ENCODE results near the gene DAB2IP. TPM values are rescaled to one million over a fixed set of nuclear protein-coding genes. Genes with fewer than 3 reads are reported as not detected.

Gene DAB2IP
- total and polyA plus RNA-seq, 4 donors, result 2.3 to 13.1 (median 5.4) TPM

DNA sequence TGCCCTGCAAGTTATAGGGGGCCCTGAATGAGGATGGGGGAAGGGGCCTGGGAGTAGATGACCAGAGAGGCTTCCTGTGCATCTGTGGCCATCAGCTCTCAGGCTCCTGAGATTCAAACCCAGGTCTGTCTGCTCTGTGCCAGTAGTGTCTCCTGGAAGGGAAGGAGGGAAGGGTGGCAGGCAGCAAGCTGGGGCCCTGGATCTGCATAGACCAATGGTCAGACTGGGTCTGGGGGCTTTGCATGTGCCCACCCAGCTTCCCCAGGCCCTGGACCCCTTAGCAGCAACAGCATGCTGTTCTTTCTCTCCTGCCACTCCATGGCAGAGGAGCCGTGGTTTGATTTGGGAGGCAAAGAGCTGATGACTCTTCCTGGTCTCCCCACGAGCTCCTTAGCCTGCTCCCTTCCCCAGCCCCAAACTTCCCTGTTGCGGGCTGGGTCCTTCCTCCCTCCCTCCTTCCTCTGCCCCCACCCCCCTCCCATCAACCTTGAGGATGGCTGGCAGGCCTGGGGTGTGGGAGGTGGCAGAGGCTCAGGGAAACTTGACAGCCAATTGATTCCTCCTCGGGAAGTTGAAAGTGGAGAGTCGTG is 31.6 kb downstream of the DAB2IP start (continued):
- TF ChIP-seq ZBTB33 (IDR thresholded peaks at IDR 0.05) (no peak), SP1 (IDR thresholded peaks at IDR 0.05) (no peak)

GRCh38 chr9:121683652-121684051 is 32.2 kb downstream of the DAB2IP start:
- Histone ChIP-seq H3K36me3 (ENCODE audit: control insufficient read depth in 4 of 4, insufficient read depth in 3 of 4, low read depth in 1 of 4, low read length in 3 of 4) (peaks cover 0 to 5% (median 1%) of the 10 kb centered on the region in 4 donors), H3K27me3 (ENCODE audit: control insufficient read depth in 4 of 4, insufficient read depth in 4 of 4, low read length in 3 of 4) (no peaks in the 10 kb centered on the region), H3K27ac (ENCODE audit: low read depth in 1 of 2, low read length in 2 of 2) (no peak overlapping the region), H3K9ac (ENCODE audit: low read depth in 1 of 2, low read length in 2 of 2) (no peak overlapping the region), H3K9me3 (ENCODE audit: control insufficient read depth in 4 of 4, low read length in 3 of 4) (no peaks in the 10 kb centered on the region), H3K4me1 (ENCODE audit: control insufficient read depth in 4 of 4, insufficient read depth in 4 of 4, low read length in 3 of 4) (peaks cover 0 to 2% (median 0%) of the 10 kb centered on the region in 4 donors), H3K4me3 (ENCODE audit: low read depth in 1 of 3, low read length in 3 of 3) (no peak overlapping the region)
- no peak for DNase-seq (ENCODE audit: low spot score)
- TF ChIP-seq JUND (IDR thresholded peaks at IDR 0.05), result no peak
- no peak for TF ChIP-seq REST (IDR thresholded peaks at IDR 0.05)
- no peak for TF ChIP-seq RXRA (IDR thresholded peaks at IDR 0.05)
- 96% methylated on average over 1 of the region's 1 CpG for WGBS

DNA sequence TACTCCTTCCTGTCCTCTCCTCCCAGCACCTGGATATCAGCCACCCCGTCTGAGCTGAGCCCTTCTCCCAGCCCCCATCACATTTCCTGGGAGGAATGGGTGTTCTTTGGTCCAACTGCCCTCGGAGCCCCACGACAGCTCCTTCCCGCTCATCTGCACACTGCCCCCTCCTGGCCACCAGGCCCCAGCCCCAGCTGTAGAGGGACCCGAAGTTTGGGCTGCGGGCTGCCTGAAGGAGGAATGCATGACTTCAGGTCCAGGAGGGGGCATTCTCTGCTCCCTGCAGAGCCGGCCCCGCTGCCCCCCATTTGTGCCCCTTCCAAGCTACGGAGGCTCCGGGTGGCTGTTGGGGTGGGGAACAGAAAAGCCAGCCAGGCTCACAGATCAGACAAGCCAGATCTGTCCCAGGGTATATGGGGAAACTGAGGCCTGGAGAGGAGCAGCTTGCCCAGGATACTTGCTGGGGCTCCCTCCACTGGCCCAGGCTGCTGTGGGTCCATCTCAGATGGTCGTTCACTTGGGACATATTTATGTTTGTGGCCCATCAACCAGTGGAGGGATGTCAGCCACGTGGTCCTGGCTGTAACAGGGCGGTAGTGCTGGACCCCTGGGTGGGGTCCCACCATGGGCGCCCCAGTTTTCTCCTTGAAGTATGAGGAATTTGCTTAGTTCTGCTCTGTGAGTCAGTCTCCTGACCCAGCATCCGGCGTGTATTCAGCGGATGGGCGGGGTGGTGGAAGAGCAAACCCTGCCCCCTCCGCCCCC is 33.1 kb downstream of the DAB2IP start:
- Histone ChIP-seq H3K36me3 (ENCODE audit: control insufficient read depth in 4 of 4, insufficient read depth in 3 of 4, low read depth in 1 of 4, low read length in 3 of 4) (peaks cover 0 to 5% (median 0%) of the 10 kb centered on the region in 4 donors), H3K9me3 (ENCODE audit: control insufficient read depth in 4 of 4, low read length in 3 of 4) (no peaks in the 10 kb centered on the region), H3K4me1 (ENCODE audit: control insufficient read depth in 4 of 4, insufficient read depth in 4 of 4, low read length in 3 of 4) (peaks cover 0 to 2% (median 0%) of the 10 kb centered on the region in 4 donors), H3K27me3 (ENCODE audit: control insufficient read depth in 4 of 4, insufficient read depth in 4 of 4, low read length in 3 of 4) (no peaks in the 10 kb centered on the region), H3K27ac (ENCODE audit: low read depth in 1 of 2, low read length in 2 of 2) (no peak overlapping the region), H3K4me3 (ENCODE audit: low read depth in 1 of 3, low read length in 3 of 3) (no peak overlapping the region), H3K9ac (ENCODE audit: low read depth in 1 of 2, low read length in 2 of 2) (no peak overlapping the region)
- no peak for TF ChIP-seq RXRA (IDR thresholded peaks at IDR 0.05)
- TF ChIP-seq RAD21 (IDR thresholded peaks at IDR 0.05), result peak; percentile 70 to 85
- TF ChIP-seq CTCF (IDR thresholded peaks at IDR 0.05; ENCODE audit: low read depth, low read length, missing input control), result peak; percentile 49
- WGBS, result 76% methylated on average over 19 of the region's 19 CpGs
- peak; percentile 56 for DNase-seq (ENCODE audit: low spot score)

All from liver (tissue), 9 donors.